Loucy (cell line): ENCODE results near the gene PKHD1.

Experiments used
- EZH2phosphoT487 ChIP-seq: fragments of 200-600 bp; IDR thresholded peaks from 2 replicates; pipeline ENCODE4 v1.6.1; 2018; ENCODE audit warnings: antibody characterized with exemption, mild to moderate bottlenecking, moderate library complexity, borderline replicate concordance
- TF ChIP-seq, protein P1 (sequence below): fragments of 200-600 bp; sonication (generic); conservative IDR thresholded peaks from 2 replicates; pipeline ENCODE4 v1.5.1; 2014; ENCODE audit warnings: mild to moderate bottlenecking, antibody characterized with exemption, low read length

DNA sequence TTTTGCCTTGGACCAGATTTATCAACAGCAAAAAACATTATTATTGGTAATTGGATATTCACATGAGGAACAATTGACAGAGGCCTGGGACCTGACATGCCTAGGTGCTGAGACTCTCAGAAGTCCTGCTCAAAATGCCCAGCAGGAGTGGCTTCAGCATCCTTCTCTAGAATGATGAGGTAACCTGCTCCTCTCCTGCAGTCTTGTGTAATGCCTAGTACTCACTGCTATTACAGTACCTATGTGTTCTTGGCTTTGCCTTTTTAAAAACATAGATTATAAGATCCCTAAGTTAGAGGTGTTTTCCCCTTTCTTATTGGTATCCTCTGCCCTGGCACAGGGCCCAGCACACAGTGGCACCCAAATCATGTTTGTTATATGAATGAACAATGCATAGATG is 230.9 kb downstream of the PKHD1 start:
- TF ChIP-seq, protein P1, sequence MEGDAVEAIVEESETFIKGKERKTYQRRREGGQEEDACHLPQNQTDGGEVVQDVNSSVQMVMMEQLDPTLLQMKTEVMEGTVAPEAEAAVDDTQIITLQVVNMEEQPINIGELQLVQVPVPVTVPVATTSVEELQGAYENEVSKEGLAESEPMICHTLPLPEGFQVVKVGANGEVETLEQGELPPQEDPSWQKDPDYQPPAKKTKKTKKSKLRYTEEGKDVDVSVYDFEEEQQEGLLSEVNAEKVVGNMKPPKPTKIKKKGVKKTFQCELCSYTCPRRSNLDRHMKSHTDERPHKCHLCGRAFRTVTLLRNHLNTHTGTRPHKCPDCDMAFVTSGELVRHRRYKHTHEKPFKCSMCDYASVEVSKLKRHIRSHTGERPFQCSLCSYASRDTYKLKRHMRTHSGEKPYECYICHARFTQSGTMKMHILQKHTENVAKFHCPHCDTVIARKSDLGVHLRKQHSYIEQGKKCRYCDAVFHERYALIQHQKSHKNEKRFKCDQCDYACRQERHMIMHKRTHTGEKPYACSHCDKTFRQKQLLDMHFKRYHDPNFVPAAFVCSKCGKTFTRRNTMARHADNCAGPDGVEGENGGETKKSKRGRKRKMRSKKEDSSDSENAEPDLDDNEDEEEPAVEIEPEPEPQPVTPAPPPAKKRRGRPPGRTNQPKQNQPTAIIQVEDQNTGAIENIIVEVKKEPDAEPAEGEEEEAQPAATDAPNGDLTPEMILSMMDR, result no peak
- TF ChIP-seq EZH2phosphoT487, result no peak
